ENCODE measurements around the gene NLK.

DNA sequence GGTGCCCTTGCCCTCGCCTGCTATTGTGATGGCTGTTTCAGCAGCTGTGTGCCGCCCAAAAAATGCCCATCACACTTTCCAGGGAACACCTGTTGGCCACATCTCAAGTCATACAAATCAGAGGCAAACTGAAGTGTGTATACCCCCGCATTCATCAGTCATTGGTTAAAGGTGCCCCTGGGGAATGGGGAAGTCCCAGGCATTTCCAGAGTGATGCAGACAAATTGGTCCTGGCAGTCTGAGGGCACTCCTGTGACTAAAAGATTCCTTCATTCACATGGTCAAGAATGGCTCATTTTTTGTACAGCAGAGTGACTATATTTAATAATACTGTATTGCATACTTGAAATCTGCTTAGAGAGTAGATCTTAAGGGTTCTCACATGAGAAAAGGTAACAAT lies 173.6 kb downstream of the NLK start:
- TF ChIP-seq, protein P1, sequence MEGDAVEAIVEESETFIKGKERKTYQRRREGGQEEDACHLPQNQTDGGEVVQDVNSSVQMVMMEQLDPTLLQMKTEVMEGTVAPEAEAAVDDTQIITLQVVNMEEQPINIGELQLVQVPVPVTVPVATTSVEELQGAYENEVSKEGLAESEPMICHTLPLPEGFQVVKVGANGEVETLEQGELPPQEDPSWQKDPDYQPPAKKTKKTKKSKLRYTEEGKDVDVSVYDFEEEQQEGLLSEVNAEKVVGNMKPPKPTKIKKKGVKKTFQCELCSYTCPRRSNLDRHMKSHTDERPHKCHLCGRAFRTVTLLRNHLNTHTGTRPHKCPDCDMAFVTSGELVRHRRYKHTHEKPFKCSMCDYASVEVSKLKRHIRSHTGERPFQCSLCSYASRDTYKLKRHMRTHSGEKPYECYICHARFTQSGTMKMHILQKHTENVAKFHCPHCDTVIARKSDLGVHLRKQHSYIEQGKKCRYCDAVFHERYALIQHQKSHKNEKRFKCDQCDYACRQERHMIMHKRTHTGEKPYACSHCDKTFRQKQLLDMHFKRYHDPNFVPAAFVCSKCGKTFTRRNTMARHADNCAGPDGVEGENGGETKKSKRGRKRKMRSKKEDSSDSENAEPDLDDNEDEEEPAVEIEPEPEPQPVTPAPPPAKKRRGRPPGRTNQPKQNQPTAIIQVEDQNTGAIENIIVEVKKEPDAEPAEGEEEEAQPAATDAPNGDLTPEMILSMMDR (IDR thresholded peaks at IDR 0.05): no peak
- TF ChIP-seq POLR2AphosphoS5 (IDR thresholded peaks at IDR 0.05; ENCODE audit: insufficient read depth in 1 of 2, low read depth in 1 of 2): no peak
